ENCODE data around the gene TMPRSS13. TPM values are rescaled to one million over a fixed set of nuclear protein-coding genes. Genes with fewer than 3 reads are reported as not detected.

The TMPRSS13 gene
- total and polyA plus RNA-seq, 9 of the 15 experiments (the other 6 are each of a cell fraction or from before 2014, with no cell fraction given) = 0.11 to 0.29 (median 0.15) TPM

- Histone ChIP-seq H3K4me2 (ENCODE audit: insufficient read depth, low read length) (no peak overlapping the region), H4K20me1 (replicated peaks; ENCODE audit: control insufficient read depth, insufficient read depth, low read length) (no peaks in the 10 kb centered on the region; the same call in 1 of the 2 replicates), H2AFZ (ENCODE audit: low read depth, low read length) (no peak overlapping the region), H3K79me2 (ENCODE audit: control insufficient read depth, insufficient read depth, low read length) (no peaks in the 10 kb centered on the region), H3K9me3 (replicated peaks; ENCODE audit: control insufficient read depth, insufficient read depth, low read depth, low read length) (no peaks in the 10 kb centered on the region), H3K9ac (ENCODE audit: insufficient read depth in 1 of 2, low read depth in 2 of 2, low read length in 2 of 2) (no peak overlapping the region; a peak in 1 of 4 replicates), H3K4me3 (no peak overlapping the region), H3K27me3 (ENCODE audit: control insufficient read depth in 2 of 2, insufficient read depth in 2 of 2, low read length in 2 of 2) (peaks cover 39 to 69% of the 10 kb centered on the region in 2 experiments; a peak in 4 of 5 replicates), H3K4me1 (replicated peaks in 1 of 2; ENCODE audit: control insufficient read depth in 2 of 2, insufficient read depth in 2 of 2, low read length in 2 of 2) (peaks cover 0 to 7% of the 10 kb centered on the region in 2 experiments; a peak in 3 of 5 replicates), H3K9me1 (ENCODE audit: control insufficient read depth, insufficient read depth, low read length) (no peaks in the 10 kb centered on the region), H3K36me3 (ENCODE audit: control insufficient read depth, insufficient read depth, low read length) (no peaks in the 10 kb centered on the region), H3K27ac (ENCODE audit: extremely low read depth, low read depth, low read length) (no peak overlapping the region)
- in situ Hi-C loops (cut with MboI) (no loop called here), intact Hi-C loops (cut with micrococcal nuclease) (no loop called here)
- FAIRE-seq = no peak
- POLR2A ChIA-PET = no interaction called here
- BruUV-seq (replicated peaks) = no TSS peak
- DNase-seq (ENCODE audit: extremely low read depth in 1 of 4, low spot score in 3 of 4) = no peak
- CTCF ChIA-PET (ENCODE audit: low intra/inter-chr PET ratio) = no interaction called here
- 4% methylated on average over 7 of the region's 7 CpGs for WGBS (ENCODE audit: insufficient coverage, low coverage, missing lambda C conversion rate)
- no peak for ATAC-seq
- TF ChIP-seq PPARD (CRISPR knock-in tag; IDR thresholded peaks at IDR 0.05) (no peak), ZNF764 (CRISPR knock-in tag; IDR thresholded peaks at IDR 0.05; ENCODE audit: low read depth) (no peak), RBM34 (IDR thresholded peaks at IDR 0.05; ENCODE audit: borderline replicate concordance, insufficient read depth, low read length) (no peak), SMARCC2 (IDR thresholded peaks at IDR 0.05; ENCODE audit: low read depth) (no peak), FUS (optimal IDR thresholded peaks at IDR 0.05; ENCODE audit: low read depth, low read length) (no peak), HCFC1 (IDR thresholded peaks at IDR 0.05; ENCODE audit: low read depth, low read length) (no peak), CBX8 (IDR thresholded peaks at IDR 0.05; ENCODE audit: borderline replicate concordance, extremely low read depth, low read depth, low read length, poor library complexity, severe bottlenecking) (no peak), FOXP4 (CRISPR knock-in tag; IDR thresholded peaks at IDR 0.05; ENCODE audit: borderline replicate concordance) (no peak), PATZ1 (CRISPR knock-in tag; IDR thresholded peaks at IDR 0.05; ENCODE audit: borderline replicate concordance) (no peak)
- TF ChIP-seq, protein P1, sequence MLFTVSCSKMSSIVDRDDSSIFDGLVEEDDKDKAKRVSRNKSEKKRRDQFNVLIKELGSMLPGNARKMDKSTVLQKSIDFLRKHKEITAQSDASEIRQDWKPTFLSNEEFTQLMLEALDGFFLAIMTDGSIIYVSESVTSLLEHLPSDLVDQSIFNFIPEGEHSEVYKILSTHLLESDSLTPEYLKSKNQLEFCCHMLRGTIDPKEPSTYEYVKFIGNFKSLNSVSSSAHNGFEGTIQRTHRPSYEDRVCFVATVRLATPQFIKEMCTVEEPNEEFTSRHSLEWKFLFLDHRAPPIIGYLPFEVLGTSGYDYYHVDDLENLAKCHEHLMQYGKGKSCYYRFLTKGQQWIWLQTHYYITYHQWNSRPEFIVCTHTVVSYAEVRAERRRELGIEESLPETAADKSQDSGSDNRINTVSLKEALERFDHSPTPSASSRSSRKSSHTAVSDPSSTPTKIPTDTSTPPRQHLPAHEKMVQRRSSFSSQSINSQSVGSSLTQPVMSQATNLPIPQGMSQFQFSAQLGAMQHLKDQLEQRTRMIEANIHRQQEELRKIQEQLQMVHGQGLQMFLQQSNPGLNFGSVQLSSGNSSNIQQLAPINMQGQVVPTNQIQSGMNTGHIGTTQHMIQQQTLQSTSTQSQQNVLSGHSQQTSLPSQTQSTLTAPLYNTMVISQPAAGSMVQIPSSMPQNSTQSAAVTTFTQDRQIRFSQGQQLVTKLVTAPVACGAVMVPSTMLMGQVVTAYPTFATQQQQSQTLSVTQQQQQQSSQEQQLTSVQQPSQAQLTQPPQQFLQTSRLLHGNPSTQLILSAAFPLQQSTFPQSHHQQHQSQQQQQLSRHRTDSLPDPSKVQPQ (CRISPR knock-in tag; IDR thresholded peaks at IDR 0.05; ENCODE audit: borderline replicate concordance) = no peak
- TF ChIP-seq, protein P2, sequence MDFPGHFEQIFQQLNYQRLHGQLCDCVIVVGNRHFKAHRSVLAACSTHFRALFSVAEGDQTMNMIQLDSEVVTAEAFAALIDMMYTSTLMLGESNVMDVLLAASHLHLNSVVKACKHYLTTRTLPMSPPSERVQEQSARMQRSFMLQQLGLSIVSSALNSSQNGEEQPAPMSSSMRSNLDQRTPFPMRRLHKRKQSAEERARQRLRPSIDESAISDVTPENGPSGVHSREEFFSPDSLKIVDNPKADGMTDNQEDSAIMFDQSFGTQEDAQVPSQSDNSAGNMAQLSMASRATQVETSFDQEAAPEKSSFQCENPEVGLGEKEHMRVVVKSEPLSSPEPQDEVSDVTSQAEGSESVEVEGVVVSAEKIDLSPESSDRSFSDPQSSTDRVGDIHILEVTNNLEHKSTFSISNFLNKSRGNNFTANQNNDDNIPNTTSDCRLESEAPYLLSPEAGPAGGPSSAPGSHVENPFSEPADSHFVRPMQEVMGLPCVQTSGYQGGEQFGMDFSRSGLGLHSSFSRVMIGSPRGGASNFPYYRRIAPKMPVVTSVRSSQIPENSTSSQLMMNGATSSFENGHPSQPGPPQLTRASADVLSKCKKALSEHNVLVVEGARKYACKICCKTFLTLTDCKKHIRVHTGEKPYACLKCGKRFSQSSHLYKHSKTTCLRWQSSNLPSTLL (IDR thresholded peaks at IDR 0.05) = no peak
Observed at GRCh38 chr11:117884994-117885393, 44.2 kb downstream of the TMPRSS13 start.

Data from K562 (cell line).